Activated CD8-positive, alpha-beta T cell treated with anti-CD3 and anti-CD28 coated beads for 36 hours (primary cell): Measurements from ENCODE around the gene IGF2BP3. TPM values are rescaled to one million over a fixed set of nuclear protein-coding genes. Genes with fewer than 3 reads are reported as not detected.

ENCODE experiments used
- ATAC-seq: fragments of 200-7000 bp; cut with Tn5 transposase; one replicate; pipeline ENCODE4 v1.10.0; 2021; ENCODE audit warnings: mild to moderate bottlenecking, moderate library complexity
- CTCF ChIA-PET: fragments of 350-600 bp; sonication (Branson Sonifier 250); formaldehyde crosslinking; loops from one replicate; lab custom pipeline; 2021; ENCODE audit warnings: antibody characterized with exemption; lab: Charles Lee
- POLR2A ChIA-PET: fragments of 350-600 bp; sonication (Branson Sonifier 250); formaldehyde crosslinking; loops from one replicate; lab custom pipeline; 2021; ENCODE audit warnings: antibody characterized with exemption; lab: Charles Lee
- DNase-seq: peaks from one replicate; pipeline ENCODE4 v3.0.0-alpha.2; 2020
- H3K27ac Mint-ChIP-seq: one replicate; pipeline ENCODE4 v1.8.0; 2021; ENCODE audit warnings: mild to moderate bottlenecking, mixed read lengths
- H3K27me3 Mint-ChIP-seq: one replicate; pipeline ENCODE4 v1.8.0; 2021; ENCODE audit warnings: mixed read lengths
- H3K36me3 Mint-ChIP-seq: one replicate; pipeline ENCODE4 v1.8.0; 2021; ENCODE audit warnings: low read depth, mixed read lengths
- H3K4me1 Mint-ChIP-seq: one replicate; pipeline ENCODE4 v1.8.0; 2021; ENCODE audit warnings: low read depth, mixed read lengths
- H3K4me3 Mint-ChIP-seq: one replicate; pipeline ENCODE4 v1.8.0; 2021; ENCODE audit warnings: mild to moderate bottlenecking, moderate library complexity, mixed read lengths
- H3K9me3 Mint-ChIP-seq: one replicate; pipeline ENCODE4 v1.8.0; 2021; ENCODE audit warnings: mixed read lengths
- intact Hi-C: fragments of 100-400 bp; cut with micrococcal nuclease; formaldehyde crosslinking; loops from one replicate; pipeline ENCODE4 v1.10.0; 2022
- total RNA-seq, 2 experiments: library from RNA; stranded (reverse); gene quantifications; one replicate each; pipeline ENCODE4 v1.2.3, GENCODE V29; 2021
- TF ChIP-seq, protein P1 (sequence below): fragments of 200-600 bp; IDR thresholded peaks from one replicate; pipeline ENCODE4 v1.8.0; 2022; ENCODE audit warnings: antibody characterized with exemption, mild to moderate bottlenecking

The IGF2BP3 gene
- total RNA-seq, 2 experiments from 2014 or later, result 0.61 to 1.1 TPM

DNA sequence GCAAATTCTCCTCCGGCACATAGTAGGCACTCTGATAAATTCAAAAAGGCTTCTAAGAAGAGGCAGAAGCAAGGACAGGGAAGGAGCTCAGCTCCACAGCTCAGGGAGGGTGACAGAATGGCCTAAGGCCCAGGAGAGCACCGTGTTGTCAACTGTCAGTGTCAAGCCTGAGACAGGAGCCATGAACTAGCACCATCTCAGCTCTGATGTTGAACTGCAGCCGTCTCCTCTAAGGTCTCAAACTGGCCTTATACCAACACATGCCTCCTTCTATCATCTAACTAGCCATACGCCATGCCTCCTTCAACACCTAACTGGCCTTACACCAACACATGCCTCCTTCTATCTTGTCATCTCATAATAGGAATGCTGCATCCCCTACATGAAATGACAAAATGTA lies 73.0 kb downstream of the IGF2BP3 start:
- H3K27me3 Mint-ChIP-seq, result peaks cover 3% of the 10 kb centered on the region
- ChIA-PET CTCF (no interaction called here), POLR2A (interaction anchor here (1.1 kb wide), 1 partner anchor 50 kb away, joined by 3 read pairs; no protein-coding TSS in a partner anchor)
- DNase-seq (no peak), ATAC-seq (no peak)
- peaks cover 6% of the 10 kb centered on the region for H3K4me1 Mint-ChIP-seq
- intact Hi-C loops, result no loop called here
- TF ChIP-seq, protein P1, sequence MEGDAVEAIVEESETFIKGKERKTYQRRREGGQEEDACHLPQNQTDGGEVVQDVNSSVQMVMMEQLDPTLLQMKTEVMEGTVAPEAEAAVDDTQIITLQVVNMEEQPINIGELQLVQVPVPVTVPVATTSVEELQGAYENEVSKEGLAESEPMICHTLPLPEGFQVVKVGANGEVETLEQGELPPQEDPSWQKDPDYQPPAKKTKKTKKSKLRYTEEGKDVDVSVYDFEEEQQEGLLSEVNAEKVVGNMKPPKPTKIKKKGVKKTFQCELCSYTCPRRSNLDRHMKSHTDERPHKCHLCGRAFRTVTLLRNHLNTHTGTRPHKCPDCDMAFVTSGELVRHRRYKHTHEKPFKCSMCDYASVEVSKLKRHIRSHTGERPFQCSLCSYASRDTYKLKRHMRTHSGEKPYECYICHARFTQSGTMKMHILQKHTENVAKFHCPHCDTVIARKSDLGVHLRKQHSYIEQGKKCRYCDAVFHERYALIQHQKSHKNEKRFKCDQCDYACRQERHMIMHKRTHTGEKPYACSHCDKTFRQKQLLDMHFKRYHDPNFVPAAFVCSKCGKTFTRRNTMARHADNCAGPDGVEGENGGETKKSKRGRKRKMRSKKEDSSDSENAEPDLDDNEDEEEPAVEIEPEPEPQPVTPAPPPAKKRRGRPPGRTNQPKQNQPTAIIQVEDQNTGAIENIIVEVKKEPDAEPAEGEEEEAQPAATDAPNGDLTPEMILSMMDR, result no peak
- H3K27ac Mint-ChIP-seq, result no peak overlapping the region
- no peaks in the 10 kb centered on the region for H3K9me3 Mint-ChIP-seq
- no peak overlapping the region for H3K4me3 Mint-ChIP-seq
- H3K36me3 Mint-ChIP-seq, result no peaks in the 10 kb centered on the region

DNA sequence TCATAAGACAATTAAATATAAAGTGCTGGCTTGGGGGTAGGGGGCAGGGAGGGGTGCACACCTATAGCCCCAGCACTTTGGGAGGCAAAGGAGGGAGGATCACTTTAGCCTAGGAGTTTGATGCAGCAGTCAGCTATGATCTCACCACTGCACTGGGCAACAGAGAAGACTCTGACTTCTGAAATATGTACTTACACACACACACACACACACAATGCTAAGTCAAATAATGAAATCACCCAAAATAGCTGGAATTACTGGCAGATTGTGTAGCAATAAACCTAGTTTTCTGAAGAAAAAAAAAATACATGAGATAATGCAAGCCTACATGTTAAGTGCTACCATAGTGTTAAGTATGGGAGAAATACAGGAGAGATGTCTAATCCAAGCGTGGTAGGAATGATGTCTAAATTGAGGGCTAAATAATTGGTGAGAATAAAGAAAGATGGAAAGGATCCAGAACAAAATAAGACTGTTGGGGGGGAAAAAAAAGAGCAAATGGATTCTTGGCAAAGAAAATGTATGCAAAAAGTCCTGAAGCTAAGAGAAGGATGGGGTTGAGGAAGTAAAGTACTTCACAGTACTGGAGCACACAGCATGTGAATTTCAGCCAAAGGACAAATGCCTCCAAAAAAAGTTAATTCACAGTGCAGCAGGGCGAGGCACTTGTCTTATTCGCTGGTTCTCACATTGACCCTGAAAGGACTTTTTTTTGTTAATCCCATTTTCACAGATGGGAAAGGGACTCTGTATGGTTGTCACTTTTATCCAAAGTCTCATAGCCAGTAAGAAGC lies 73.9 kb downstream of the IGF2BP3 start:
- ChIA-PET POLR2A (interaction anchor here (1.1 kb wide), 1 partner anchor 49 kb away, joined by 3 read pairs; no protein-coding TSS in a partner anchor), CTCF (interaction anchor here (0.7 to 2.2 kb wide), 3 partner anchors 123 to 134 kb away, joined by 3 to 5 read pairs (median 3); no protein-coding TSS in a partner anchor)
- Mint-ChIP-seq H3K4me1 (peaks cover 12% of the 10 kb centered on the region), H3K4me3 (no peak overlapping the region), H3K27me3 (peaks cover 3% of the 10 kb centered on the region), H3K9me3 (no peaks in the 10 kb centered on the region), H3K27ac (no peak overlapping the region), H3K36me3 (no peaks in the 10 kb centered on the region)
- ATAC-seq (no peak), DNase-seq (no peak)
- TF ChIP-seq, protein P1, result no peak
- intact Hi-C loops, result no loop called here

DNA sequence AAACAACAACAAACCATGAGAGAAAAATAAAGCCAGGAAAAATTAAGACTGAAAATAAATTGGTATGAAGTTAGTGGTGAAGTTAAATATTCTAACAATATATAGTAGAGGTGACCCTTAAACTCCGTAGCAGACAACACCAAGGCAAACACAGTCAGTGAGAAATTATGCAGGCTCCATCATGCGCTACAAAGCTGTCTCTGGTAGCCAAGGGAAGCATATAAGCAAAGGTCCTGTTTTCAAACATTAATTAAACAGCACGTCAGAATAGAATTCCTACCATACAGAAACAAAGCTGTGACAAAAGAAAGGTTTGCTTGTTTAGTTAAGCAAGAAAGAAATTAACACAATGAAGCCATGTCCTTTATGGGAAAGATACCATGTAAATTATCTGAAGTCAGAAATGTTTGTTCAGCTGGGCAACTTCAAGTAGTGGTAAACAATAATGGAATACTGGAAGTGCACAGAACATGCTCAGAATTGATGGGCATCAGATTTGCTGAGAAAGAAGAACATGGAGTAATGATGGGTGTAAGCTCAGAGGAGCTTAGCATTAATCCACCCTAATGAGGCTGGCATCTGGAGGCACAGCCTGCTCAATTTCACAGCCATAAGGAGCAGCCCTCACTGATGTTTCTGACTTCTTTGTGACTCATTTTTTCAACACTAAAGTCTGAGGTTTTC lies 75.7 kb downstream of the IGF2BP3 start:
- no peak for DNase-seq
- H3K27ac Mint-ChIP-seq, result no peak overlapping the region
- ATAC-seq, result no peak
- H3K36me3 Mint-ChIP-seq, result no peaks in the 10 kb centered on the region
- H3K9me3 Mint-ChIP-seq, result no peaks in the 10 kb centered on the region
- no peak overlapping the region for H3K4me3 Mint-ChIP-seq
- intact Hi-C loops, result no loop called here
- CTCF ChIA-PET, result interaction anchor here (0.6 to 4.5 kb wide), 6 partner anchors 9 to 339 kb away, joined by 3 to 15 read pairs (median 4); no protein-coding TSS in a partner anchor
- POLR2A ChIA-PET, result interaction anchor here (1.2 kb wide), 1 partner anchor 10 kb away, joined by 3 read pairs; no protein-coding TSS in a partner anchor
- H3K4me1 Mint-ChIP-seq, result peaks cover 24% of the 10 kb centered on the region
- TF ChIP-seq, protein P1, result no peak
- peaks cover 3% of the 10 kb centered on the region for H3K27me3 Mint-ChIP-seq

DNA sequence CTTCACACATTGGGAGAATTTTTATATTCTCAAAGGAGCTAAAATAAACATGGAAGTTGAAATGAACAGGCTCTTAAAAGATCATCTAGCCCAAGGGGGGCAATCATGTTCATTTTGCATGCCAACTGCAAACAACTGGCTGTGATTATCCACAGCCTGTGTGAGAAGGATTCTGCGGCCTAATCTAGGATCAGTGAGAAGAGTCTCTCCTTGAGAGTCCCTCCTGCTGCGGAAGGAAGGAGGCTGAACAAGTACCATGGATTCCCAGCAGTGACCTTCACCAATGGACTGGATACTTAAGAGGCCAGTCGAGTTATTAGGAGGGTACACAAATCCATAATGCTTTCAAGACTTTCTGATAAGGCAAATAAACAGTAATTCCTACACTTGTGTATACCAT lies 76.7 kb downstream of the IGF2BP3 start:
- H3K9me3 Mint-ChIP-seq, result no peaks in the 10 kb centered on the region
- no peak overlapping the region for H3K4me3 Mint-ChIP-seq
- H3K36me3 Mint-ChIP-seq, result no peaks in the 10 kb centered on the region
- CTCF ChIA-PET, result interaction anchor here (1.3 to 4.5 kb wide), 2 partner anchors 10 to 70 kb away, joined by 3 to 15 read pairs; no protein-coding TSS in a partner anchor
- DNase-seq (no peak), ATAC-seq (no peak)
- POLR2A ChIA-PET, result interaction anchor here (1.2 kb wide), 1 partner anchor 11 kb away, joined by 3 read pairs; no protein-coding TSS in a partner anchor
- intact Hi-C loops, result no loop called here
- TF ChIP-seq, protein P1, result no peak
- H3K4me1 Mint-ChIP-seq, result peaks cover 24% of the 10 kb centered on the region
- no peak overlapping the region for H3K27ac Mint-ChIP-seq
- H3K27me3 Mint-ChIP-seq, result peaks cover 3% of the 10 kb centered on the region
